Limb (tissue), 2 donors: ENCODE results near the gene UHRF2.
A peak's percentile ranks its signal among the peaks of the same experiment; 100 is the strongest.
"Not testable (repeated sequence)": the region's sequence is repeated elsewhere in the genome, so short reads cannot be mapped to it uniquely, and the experiment has no call there.

Experiments
- DNase-seq, 2 donors: peaks; one replicate each; pipeline ENCODE4 v3.0.0-alpha.2; 2016; ENCODE audit errors: extremely low spot score in 2 of 2

UHRF2 gene

GRCh38 chr9:6484210-6484609, 71.2 kb downstream of the UHRF2 start:
- no peak for DNase-seq

GRCh38 chr9:6488395-6488794, 75.4 kb downstream of the UHRF2 start:
- no peak for DNase-seq

GRCh38 chr9:6489099-6489498, 76.1 kb downstream of the UHRF2 start:
- no peak for DNase-seq

GRCh38 chr9:6490863-6491262, 77.9 kb downstream of the UHRF2 start:
- no peak for DNase-seq

- no peak for DNase-seq
These were observed 82.5 kb downstream of the UHRF2 start for GRCh38 chr9:6495466-6495865.

GRCh38 chr9:6498982-6499381, 86.0 kb downstream of the UHRF2 start:
- DNase-seq, result no peak

GRCh38 chr9:6501526-6502210, 88.7 kb downstream of the UHRF2 start:
- DNase-seq, result no peak

GRCh38 chr9:6502399-6502798, 89.4 kb downstream of the UHRF2 start:
- DNase-seq, result no peak

- no peak for DNase-seq
These were observed 93.6 kb downstream of the UHRF2 start for GRCh38 chr9:6506571-6506970.

- DNase-seq, result no peak
These were observed 99.2 kb downstream of the UHRF2 start for GRCh38 chr9:6512085-6512657.

- DNase-seq, result no peak
These were observed 109.3 kb downstream of the UHRF2 start for GRCh38 chr9:6522263-6522662.

- no peak for DNase-seq
These were observed 112.5 kb downstream of the UHRF2 start for GRCh38 chr9:6525326-6526045.

- no peak for DNase-seq
These were observed 122.6 kb downstream of the UHRF2 start for GRCh38 chr9:6535594-6535993.

GRCh38 chr9:6538666-6539071, 125.7 kb downstream of the UHRF2 start:
- DNase-seq, result no peak

GRCh38 chr9:6542617-6543016, 129.6 kb downstream of the UHRF2 start:
- DNase-seq, result not testable (repeated sequence)

GRCh38 chr9:6543204-6543603, 130.2 kb downstream of the UHRF2 start:
- no peak for DNase-seq

GRCh38 chr9:6545017-6545691, 132.2 kb downstream of the UHRF2 start:
- no peak for DNase-seq

GRCh38 chr9:6549106-6549800, 136.3 kb downstream of the UHRF2 start:
- peak in 1 of 2 donors; percentile 44 for DNase-seq

GRCh38 chr9:6551136-6551535, 138.1 kb downstream of the UHRF2 start:
- no peak for DNase-seq

GRCh38 chr9:6552033-6552432, 139.0 kb downstream of the UHRF2 start:
- DNase-seq, result no peak

GRCh38 chr9:6552498-6553121, 139.6 kb downstream of the UHRF2 start:
- DNase-seq, result no peak
